B cell (primary cell): Measurements from ENCODE around the gene PBX1. TPM values are rescaled to one million over a fixed set of nuclear protein-coding genes. Genes with fewer than 3 reads are reported as not detected.

Experiments
- ATAC-seq: fragments of 200-7000 bp; cut with Tn5 transposase; one replicate; pipeline ENCODE4 v1.10.0; 2021; ENCODE audit warnings: low read depth, mild to moderate bottlenecking, moderate number of reproducible peaks, moderate library complexity
- CTCF ChIA-PET: fragments of 350-600 bp; sonication (Branson Sonifier 250); formaldehyde crosslinking; loops from one replicate; lab custom pipeline; 2021; ENCODE audit warnings: antibody characterized with exemption, inconsistent platforms; lab: Charles Lee
- POLR2A ChIA-PET: fragments of 350-600 bp; sonication (Branson Sonifier 250); formaldehyde crosslinking; loops from one replicate; lab custom pipeline; 2021; ENCODE audit warnings: antibody characterized with exemption; lab: Charles Lee
- DNase-seq: peaks from one replicate; pipeline ENCODE4 v3.0.0; 2013
- H2AFZ ChIP-seq: 2 replicates; pipeline ENCODE4 v1.6.1; 2012; ENCODE audit warnings: mild to moderate bottlenecking, low read depth, low read length; ENCODE audit not compliant: insufficient read depth, poor library complexity, severe bottlenecking
- H3K27ac ChIP-seq, 2 donors: 1 replicate in 1 of 2; 2 replicates in 1 of 2; pipeline ENCODE4 v1.5.1; 2012 to 2013; ENCODE audit warnings: low read length in 2 of 2, mild to moderate bottlenecking in 2 of 2, moderate library complexity in 1 of 2
- H3K27me3 ChIP-seq, 4 experiments: fragments of 200-600 bp in 1 of 4; sonication (generic) in 1 of 4; replicated peaks in 1 of 4; 1 replicate in 2 of 4; 2 replicates in 2 of 4; pipeline versions ENCODE4 v1.6.1 to v1.7.0; 2013 to 2016; ENCODE audit warnings: low read length in 3 of 4, mild to moderate bottlenecking in 2 of 4, mixed read lengths in 1 of 4, moderate library complexity in 1 of 4; ENCODE audit not compliant: insufficient read depth in 4 of 4, control insufficient read depth in 3 of 4; ENCODE audit errors: control extremely low read depth in 1 of 4
- H3K36me3 ChIP-seq, 2 experiments: replicated peaks in 1 of 2; 1 replicate in 1 of 2; 2 replicates in 1 of 2; pipeline versions ENCODE4 v1.6.1 to v1.7.1; 2013; ENCODE audit warnings: low read length in 1 of 2; ENCODE audit not compliant: insufficient read depth in 2 of 2, control insufficient read depth in 1 of 2; ENCODE audit errors: control extremely low read depth in 1 of 2, extremely low read depth in 1 of 2
- H3K4me1 ChIP-seq, 2 donors: fragments of 200-600 bp in 1 of 2; sonication (generic) in 1 of 2; 1 replicate in 1 of 2; 2 replicates in 1 of 2; pipeline versions ENCODE4 v1.5.1 to v1.6.1; 2013 to 2017; ENCODE audit warnings: low read length in 2 of 2; ENCODE audit not compliant: control insufficient read depth in 2 of 2, insufficient read depth in 2 of 2
- H3K4me2 ChIP-seq: replicated peaks from 2 replicates; pipeline ENCODE3; 2012; ENCODE audit warnings: mild to moderate bottlenecking, low read depth, low read length; ENCODE audit not compliant: poor library complexity, severe bottlenecking
- H3K4me3 ChIP-seq, 5 experiments: fragments of 200-600 bp in 1 of 5; sonication (generic) in 1 of 5; 1 replicate in 3 of 5; 2 replicates in 2 of 5; pipeline versions ENCODE4 v1.5.1 to v1.7.0; 2011 to 2016; ENCODE audit warnings: low read length in 4 of 5, mild to moderate bottlenecking in 4 of 5, low read depth in 2 of 5, control low read depth in 1 of 5, moderate library complexity in 1 of 5; ENCODE audit not compliant: insufficient read depth in 1 of 5; ENCODE audit errors: control extremely low read depth in 1 of 5, extremely low read depth in 1 of 5
- H3K79me2 ChIP-seq: fragments of 200-600 bp; sonication (generic); one replicate; pipeline ENCODE4 v1.6.0; 2016; ENCODE audit warnings: low read length; ENCODE audit not compliant: control insufficient read depth, insufficient read depth
- H3K9ac ChIP-seq: fragments of 200-600 bp; sonication (generic); 2 replicates; pipeline ENCODE4 v1.6.1; 2017; ENCODE audit warnings: mild to moderate bottlenecking, low read length, moderate library complexity
- H3K9me3 ChIP-seq, 3 donors: one replicate each; pipeline versions ENCODE4 v1.6.1 to v1.7.1; 2013; ENCODE audit warnings: low read length in 2 of 3; ENCODE audit not compliant: control insufficient read depth in 2 of 3, insufficient read depth in 1 of 3; ENCODE audit errors: control extremely low read depth in 1 of 3
- H4K20me1 ChIP-seq: 2 replicates; pipeline ENCODE4 v1.6.0; 2012; ENCODE audit warnings: mild to moderate bottlenecking, low read length; ENCODE audit not compliant: insufficient read depth, control insufficient read depth, poor library complexity, severe bottlenecking
- H3K27ac Mint-ChIP-seq: one replicate; pipeline ENCODE4 v1.8.0; 2021; ENCODE audit warnings: mixed read lengths
- H3K27me3 Mint-ChIP-seq: one replicate; pipeline ENCODE4 v1.8.0; 2021; ENCODE audit warnings: mixed read lengths
- H3K4me1 Mint-ChIP-seq: one replicate; pipeline ENCODE4 v1.8.0; 2021; ENCODE audit warnings: mixed read lengths
- H3K4me3 Mint-ChIP-seq: one replicate; pipeline ENCODE4 v1.8.0; 2021; ENCODE audit warnings: mixed read lengths
- H3K9me3 Mint-ChIP-seq: one replicate; pipeline ENCODE4 v1.8.0; 2022; ENCODE audit warnings: mixed read lengths; ENCODE audit not compliant: insufficient read depth
- CTCF ChIP-seq: fragments of 200-600 bp; IDR thresholded peaks from one replicate; pipeline ENCODE4 v1.8.0; 2022; ENCODE audit warnings: antibody characterized with exemption, mild to moderate bottlenecking
- EZH2 ChIP-seq: IDR thresholded peaks from 2 replicates; pipeline ENCODE4 v1.6.1; 2012; ENCODE audit warnings: borderline replicate concordance, low read depth, mild to moderate bottlenecking, moderate library complexity, low read length; ENCODE audit not compliant: insufficient read depth, poor library complexity, severe bottlenecking
- WGBS: methylation state at CpG from one replicate; pipeline ENCODE4 v1.1.5; 2013; ENCODE audit warnings: missing lambda C conversion rate; ENCODE audit not compliant: insufficient coverage; 5-methylcytosine and 5-hydroxymethylcytosine counted together
- intact Hi-C: fragments of 100-400 bp; cut with micrococcal nuclease; formaldehyde crosslinking; loops from one replicate; pipeline ENCODE4 v1.10.0; 2022
- polyA plus RNA-seq: library from polyadenylated mRNA; depleted of rRNA; stranded (reverse); fragments of >200 nt; gene quantifications from 2 replicates; pipeline ENCODE4 v1.2.3, GENCODE V29; 2012
- total RNA-seq, 2 donors: library from RNA; stranded (reverse); fragments of 120-200 nt in 1 of 2; gene quantifications; 1 replicate in 1 of 2; 2 replicates in 1 of 2; pipeline versions ENCODE4 v1.2.3 to v1.2.4, GENCODE V29; 2013 to 2022

Gene PBX1
- total and polyA plus RNA-seq, 2 donors (not counting 1 experiment from before 2014, with no cell fraction given): 0.32 TPM; not detected in 1

DNA sequence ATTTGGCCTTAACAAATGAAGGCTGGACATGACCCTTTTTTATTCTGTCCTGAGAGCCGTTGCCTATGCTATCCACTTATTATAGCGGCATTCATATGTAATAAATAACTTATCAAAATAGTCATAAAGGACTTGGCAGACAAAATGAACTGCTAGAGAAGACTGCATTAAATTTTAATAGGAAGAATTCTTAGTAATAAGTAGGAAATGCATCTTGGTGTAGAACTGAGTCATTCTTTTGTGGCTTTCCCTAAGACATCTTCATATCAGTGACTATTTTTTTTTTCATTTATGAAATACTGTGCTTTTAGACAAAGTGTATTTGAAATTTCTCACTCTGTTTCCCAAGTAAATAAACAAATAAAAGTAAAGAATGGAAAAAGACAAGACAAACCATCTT lies 45.6 kb downstream of the PBX1 start:
- Mint-ChIP-seq H3K4me3 (no peak overlapping the region), H3K4me1 (no peaks in the 10 kb centered on the region), H3K9me3 (no peaks in the 10 kb centered on the region), H3K27ac (no peak overlapping the region), H3K27me3 (peaks cover 9% of the 10 kb centered on the region)
- ChIA-PET POLR2A (no interaction called here), CTCF (interaction anchor here (1.3 kb wide), 1 partner anchor 12 kb away, joined by 3 read pairs; no protein-coding TSS in a partner anchor)
- intact Hi-C loops: no loop called here
- H3K9ac ChIP-seq: no peak overlapping the region
- no peak overlapping the region for H3K4me2 ChIP-seq
- no peak overlapping the region for H3K4me3 ChIP-seq
- no peaks in the 10 kb centered on the region for H3K79me2 ChIP-seq
- no peaks in the 10 kb centered on the region for H3K4me1 ChIP-seq
- H3K36me3 ChIP-seq: no peaks in the 10 kb centered on the region
- no peak for ATAC-seq
- no peaks in the 10 kb centered on the region for H3K27me3 ChIP-seq
- no peaks in the 10 kb centered on the region for H3K9me3 ChIP-seq
- TF ChIP-seq EZH2 (no peak), CTCF (no peak)
- no peak for DNase-seq
- no peak overlapping the region for H2AFZ ChIP-seq
- H3K27ac ChIP-seq: no peak overlapping the region
- H4K20me1 ChIP-seq: no peaks in the 10 kb centered on the region
- no CpG with 5 or more reads among the region's 2 CpGs for WGBS

GRCh38 chr1:164605254-164606091 lies 46.5 kb downstream of the PBX1 start:
- no peak overlapping the region for H3K9ac ChIP-seq
- 80% methylated on average over 1 of the region's 3 CpGs for WGBS
- ATAC-seq: no peak
- CTCF ChIA-PET: interaction anchor here (1.3 kb wide), 1 partner anchor 11 kb away, joined by 3 read pairs; no protein-coding TSS in a partner anchor
- no peaks in the 10 kb centered on the region for H3K36me3 ChIP-seq
- intact Hi-C loops: no loop called here
- Mint-ChIP-seq H3K9me3 (no peaks in the 10 kb centered on the region), H3K27ac (no peak overlapping the region), H3K4me1 (no peaks in the 10 kb centered on the region), H3K4me3 (no peak overlapping the region), H3K27me3 (peaks cover 9% of the 10 kb centered on the region)
- H3K27me3 ChIP-seq: no peaks in the 10 kb centered on the region
- H3K79me2 ChIP-seq: no peaks in the 10 kb centered on the region
- no peak overlapping the region for H3K4me2 ChIP-seq
- no peak for DNase-seq
- no peak for TF ChIP-seq EZH2
- H3K27ac ChIP-seq: no peak overlapping the region
- H3K9me3 ChIP-seq: no peaks in the 10 kb centered on the region
- H2AFZ ChIP-seq: no peak overlapping the region
- no peak overlapping the region for H3K4me3 ChIP-seq
- POLR2A ChIA-PET: no interaction called here
- H3K4me1 ChIP-seq: no peaks in the 10 kb centered on the region
- no peaks in the 10 kb centered on the region for H4K20me1 ChIP-seq
